ENCODE results near the gene PITPNM3.

DNA sequence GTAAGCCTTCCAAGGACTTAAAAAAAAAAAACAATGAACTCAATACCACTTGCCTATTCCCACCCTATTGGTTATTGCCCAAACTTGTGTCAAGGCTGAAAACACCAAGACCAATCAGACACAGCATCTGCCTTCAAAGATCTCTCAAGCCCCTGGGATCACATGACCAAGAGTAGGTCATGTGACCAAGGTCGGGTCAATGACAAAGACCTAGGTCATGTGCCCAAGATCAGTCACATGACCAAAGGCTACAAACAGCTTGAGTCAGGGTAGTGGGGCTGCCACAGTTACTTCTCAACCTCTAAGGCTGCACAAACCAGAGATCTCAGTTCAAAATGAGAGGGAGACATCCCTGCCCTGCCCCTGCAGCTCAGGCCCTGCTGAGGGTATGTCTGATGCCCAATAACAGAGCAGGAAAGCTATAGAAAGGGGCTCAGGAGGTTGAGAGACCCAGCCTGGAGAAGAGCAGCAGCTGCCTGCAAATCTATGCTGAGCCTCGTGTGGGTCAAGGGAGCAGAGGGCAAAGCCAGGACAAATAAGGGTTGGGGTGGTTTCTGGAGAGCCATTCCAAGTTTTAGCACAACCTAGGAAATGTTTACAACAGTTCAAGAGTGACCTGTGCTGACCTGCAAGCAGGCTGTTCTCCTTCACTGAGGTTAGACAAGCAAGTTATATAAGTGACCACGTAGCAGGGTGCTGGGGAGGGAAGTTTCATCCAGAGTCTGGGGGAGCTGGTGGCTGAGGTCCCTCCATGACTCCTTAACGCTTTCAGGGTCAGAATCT is 63.3 kb downstream of the PITPNM3 start:
- TF ChIP-seq POLR2A (IDR thresholded peaks at IDR 0.05; ENCODE audit: low read length), result no peak
- no peak for TF ChIP-seq GATA1 (IDR thresholded peaks at IDR 0.05; ENCODE audit: low read depth, low read length)
